ENCODE results near the gene CEP135.

DNA sequence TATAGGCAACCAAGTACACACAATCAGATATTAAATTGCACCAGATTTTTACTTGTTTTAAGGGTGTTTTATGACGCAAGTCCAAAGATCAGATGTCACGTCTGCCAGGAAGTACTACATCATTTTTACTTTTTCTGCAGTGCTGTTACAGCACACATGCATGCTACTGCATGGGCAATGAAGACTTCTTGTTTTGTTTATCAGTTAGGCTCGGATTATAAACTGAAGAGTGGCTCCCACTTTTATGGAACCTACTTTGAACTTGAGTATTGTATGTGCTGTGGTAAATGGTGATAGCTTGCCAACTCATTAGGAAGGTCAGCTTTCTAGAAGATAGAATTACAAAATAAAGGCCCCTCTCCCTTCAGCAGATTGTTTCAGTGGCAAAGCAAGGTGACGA is 131.6 kb downstream of the CEP135 start:
- TF ChIP-seq CTCF (IDR thresholded peaks at IDR 0.05) = no peak
- TF ChIP-seq POLR2A (IDR thresholded peaks at IDR 0.05) = no peak

Measured in Peyer's patch (tissue), 4 donors.